ENCODE measurements around the gene AATF. TPM values are rescaled to one million over a fixed set of nuclear protein-coding genes. Genes with fewer than 3 reads are reported as not detected.

The AATF gene
- total and polyA plus RNA-seq, 2 experiments from 2014 or later, result 31.2 to 35.7 TPM

GRCh38 chr17:36978810-36979564, 30.2 kb downstream of the AATF start:
- H3K9me3 ChIP-seq (ENCODE audit: low read depth), result no peaks in the 10 kb centered on the region
- H3K4me1 ChIP-seq (ENCODE audit: insufficient read depth), result no peaks in the 10 kb centered on the region
- no peak overlapping the region for H3K4me3 ChIP-seq
- no peaks in the 10 kb centered on the region for H4K20me1 ChIP-seq (ENCODE audit: insufficient read depth, poor library complexity, severe bottlenecking)
- H3K27me3 ChIP-seq, result no peaks in the 10 kb centered on the region
- no peak overlapping the region for H2AFZ ChIP-seq
- WGBS (ENCODE audit: low lambda C conversion rate, missing lambda C conversion rate), result 88% methylated on average over 11 of the region's 11 CpGs
- no peak overlapping the region for H3K27ac ChIP-seq
- TF ChIP-seq CTCF (IDR thresholded peaks at IDR 0.05; ENCODE audit: poor library complexity), result no peak
- no peak for TF ChIP-seq EZH2phosphoT487 (IDR thresholded peaks at IDR 0.05; ENCODE audit: low read depth, severe bottlenecking, unreplicated experiment)
- no peak for TF ChIP-seq EZH2 (IDR thresholded peaks at IDR 0.05; ENCODE audit: borderline replicate concordance)
- H3K79me2 ChIP-seq, result peaks cover 6% of the 10 kb centered on the region
- no peak overlapping the region for H3K4me2 ChIP-seq
- no peak for DNase-seq (ENCODE audit: low spot score)
- H3K9me2 ChIP-seq (replicated peaks; ENCODE audit: insufficient read depth), result no peaks in the 10 kb centered on the region
- no peaks in the 10 kb centered on the region for H3K36me3 ChIP-seq (replicated peaks; ENCODE audit: insufficient read depth, low read depth)

- Histone ChIP-seq H3K4me2 (no peak overlapping the region), H3K27me3 (no peaks in the 10 kb centered on the region), H2AFZ (no peak overlapping the region), H3K27ac (no peak overlapping the region), H3K4me1 (ENCODE audit: insufficient read depth) (no peaks in the 10 kb centered on the region), H3K4me3 (no peak overlapping the region), H3K36me3 (replicated peaks; ENCODE audit: insufficient read depth, low read depth) (no peaks in the 10 kb centered on the region), H4K20me1 (ENCODE audit: insufficient read depth, poor library complexity, severe bottlenecking) (no peaks in the 10 kb centered on the region), H3K9me3 (ENCODE audit: low read depth) (no peaks in the 10 kb centered on the region), H3K9me2 (replicated peaks; ENCODE audit: insufficient read depth) (no peaks in the 10 kb centered on the region), H3K79me2 (peaks cover 6% of the 10 kb centered on the region)
- 83% methylated on average over 4 of the region's 4 CpGs for WGBS (ENCODE audit: low lambda C conversion rate, missing lambda C conversion rate)
- no peak for DNase-seq (ENCODE audit: low spot score)
- TF ChIP-seq CTCF (IDR thresholded peaks at IDR 0.05; ENCODE audit: poor library complexity), result no peak
- TF ChIP-seq EZH2phosphoT487 (IDR thresholded peaks at IDR 0.05; ENCODE audit: low read depth, severe bottlenecking, unreplicated experiment), result no peak
- no peak for TF ChIP-seq EZH2 (IDR thresholded peaks at IDR 0.05; ENCODE audit: borderline replicate concordance)
These were observed 30.8 kb downstream of the AATF start for GRCh38 chr17:36979565-36979941.

DNA sequence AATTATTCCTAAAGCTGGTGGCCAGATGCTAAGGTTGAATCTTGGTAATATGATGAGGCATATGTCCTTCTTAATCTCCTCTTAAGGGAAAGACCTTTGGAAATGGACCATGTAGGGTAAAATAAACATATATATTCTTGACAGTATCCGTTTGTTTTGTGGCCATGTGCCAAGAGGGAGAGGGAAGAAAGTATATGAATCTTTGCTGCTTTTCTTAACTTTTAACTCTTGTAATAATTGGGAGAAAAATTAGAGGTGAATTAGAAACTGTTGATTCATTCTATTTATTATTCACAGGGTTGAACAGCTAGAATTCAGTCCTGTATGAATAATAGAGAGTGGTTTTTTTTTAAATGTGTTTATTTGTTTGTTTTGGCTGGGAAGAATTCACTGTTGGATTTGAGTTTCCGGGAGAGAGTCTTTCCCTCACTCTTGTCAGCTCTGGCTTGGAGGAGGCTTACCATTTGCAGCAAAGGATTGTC, 31.6 kb downstream of the AATF start:
- no peak overlapping the region for H2AFZ ChIP-seq
- no peaks in the 10 kb centered on the region for H3K27me3 ChIP-seq
- DNase-seq (ENCODE audit: low spot score), result no peak
- no peaks in the 10 kb centered on the region for H3K36me3 ChIP-seq (replicated peaks; ENCODE audit: insufficient read depth, low read depth)
- no peaks in the 10 kb centered on the region for H3K9me3 ChIP-seq (ENCODE audit: low read depth)
- no peak overlapping the region for H3K4me3 ChIP-seq
- WGBS (ENCODE audit: low lambda C conversion rate, missing lambda C conversion rate), result 28% methylated on average over 2 of the region's 2 CpGs
- no peaks in the 10 kb centered on the region for H3K9me2 ChIP-seq (replicated peaks; ENCODE audit: insufficient read depth)
- no peak overlapping the region for H3K27ac ChIP-seq
- no peak overlapping the region for H3K4me2 ChIP-seq
- no peak for TF ChIP-seq CTCF (IDR thresholded peaks at IDR 0.05; ENCODE audit: poor library complexity)
- TF ChIP-seq EZH2phosphoT487 (IDR thresholded peaks at IDR 0.05; ENCODE audit: low read depth, severe bottlenecking, unreplicated experiment), result no peak
- TF ChIP-seq EZH2 (IDR thresholded peaks at IDR 0.05; ENCODE audit: borderline replicate concordance), result no peak
- H3K79me2 ChIP-seq, result peaks cover 6% of the 10 kb centered on the region
- H4K20me1 ChIP-seq (ENCODE audit: insufficient read depth, poor library complexity, severe bottlenecking), result no peaks in the 10 kb centered on the region
- H3K4me1 ChIP-seq (ENCODE audit: insufficient read depth), result no peaks in the 10 kb centered on the region

All from hepatocyte (in vitro differentiated cells).